GM11168 (cell line): Measurements from ENCODE around the gene SLC9A9.

Experiments
- in situ Hi-C: fragments of 300-500 bp; cut with MboI; formaldehyde crosslinking; loops from one replicate; pipeline ENCODE4 v1.12.0; 2022; ENCODE audit warnings: low sequenced_read_pairs; ENCODE audit not compliant: unreplicated experiment

The SLC9A9 gene

DNA sequence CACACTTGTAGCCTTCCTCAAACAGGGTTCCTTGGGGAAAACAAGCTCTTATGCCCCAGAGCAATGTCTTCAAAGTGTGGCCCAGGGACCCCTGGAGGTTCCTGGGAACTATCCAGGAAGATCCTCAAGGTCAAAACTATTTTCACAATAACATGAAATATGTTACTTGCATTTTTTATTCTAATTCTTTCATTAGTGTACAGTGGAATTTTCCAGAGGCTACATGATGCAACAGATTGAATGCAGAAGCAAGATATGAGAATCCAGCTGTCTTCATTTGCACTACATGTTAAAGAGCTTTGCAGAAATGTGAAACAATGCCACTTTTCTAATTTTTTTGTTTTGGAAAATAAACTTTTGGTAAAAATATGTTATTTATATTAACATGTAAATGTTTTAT is 190.9 kb downstream of the SLC9A9 start:
- in situ Hi-C loops: loop anchor here (25.0 kb wide), 2 partner anchors 220 to 545 kb away; partner anchors contain the start of gene CHST2

DNA sequence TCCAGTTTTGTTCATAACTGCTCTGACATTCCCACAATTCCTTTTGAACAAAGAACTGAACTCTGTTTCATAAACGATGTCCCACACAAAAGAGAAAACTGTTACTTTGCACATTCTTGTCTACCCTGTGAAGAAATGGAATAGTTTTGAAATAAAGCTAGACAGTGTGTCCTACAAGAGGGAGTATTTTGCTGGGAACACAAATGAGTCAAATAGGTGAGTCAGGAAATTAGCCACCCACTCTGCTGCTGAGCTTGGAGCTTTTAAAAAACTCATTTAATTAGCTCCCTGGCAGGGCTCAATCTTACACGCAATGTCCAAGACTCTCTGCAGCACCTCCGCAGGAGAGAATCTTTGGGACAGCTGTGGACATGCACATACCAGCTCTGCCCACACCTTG is 193.4 kb downstream of the SLC9A9 start:
- in situ Hi-C loops: loop anchor here (25.0 kb wide), 2 partner anchors 218 to 543 kb away; partner anchors contain the start of gene CHST2

DNA sequence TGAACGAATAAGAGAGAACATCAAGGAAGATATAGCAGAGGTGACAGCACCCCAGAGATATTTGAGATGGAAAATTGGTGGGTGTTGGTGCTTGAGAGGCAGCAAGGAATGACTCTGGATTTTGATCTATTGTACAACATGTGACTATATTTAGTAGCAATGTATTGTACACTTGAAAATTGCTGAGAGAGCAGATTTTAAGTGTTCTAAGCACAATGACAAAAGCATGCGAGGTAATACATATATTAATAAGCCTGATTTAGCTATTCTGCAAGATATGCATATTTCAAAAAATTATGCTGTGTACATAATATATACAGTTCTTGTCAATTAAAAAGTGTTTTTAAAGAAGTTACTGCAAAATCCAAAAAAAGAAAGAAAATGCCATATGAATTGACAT is 194.3 kb downstream of the SLC9A9 start:
- in situ Hi-C loops: loop anchor here (25.0 kb wide), 2 partner anchors 217 to 542 kb away; partner anchors contain the start of gene CHST2

DNA sequence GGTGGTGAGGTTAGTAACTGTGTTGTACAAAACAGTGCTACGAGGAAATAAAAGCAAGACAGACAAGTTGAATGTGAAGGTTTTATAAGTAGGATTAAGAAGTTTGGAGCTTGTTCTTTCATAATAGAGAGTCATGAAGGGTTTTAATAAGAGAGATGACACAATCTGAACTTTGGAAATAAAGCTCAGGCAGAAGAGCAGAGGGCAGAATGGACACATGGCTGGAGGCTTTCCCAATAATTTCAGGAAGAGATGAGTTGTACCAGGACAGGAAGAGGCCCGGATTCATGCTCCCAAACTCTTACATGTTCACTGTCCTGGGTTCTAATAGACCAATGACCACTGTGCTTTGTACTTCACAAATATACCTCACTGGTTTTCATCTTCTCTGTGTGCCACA is 194.8 kb downstream of the SLC9A9 start:
- in situ Hi-C loops: loop anchor here (25.0 kb wide), 2 partner anchors 216 to 541 kb away; partner anchors contain the start of gene CHST2

DNA sequence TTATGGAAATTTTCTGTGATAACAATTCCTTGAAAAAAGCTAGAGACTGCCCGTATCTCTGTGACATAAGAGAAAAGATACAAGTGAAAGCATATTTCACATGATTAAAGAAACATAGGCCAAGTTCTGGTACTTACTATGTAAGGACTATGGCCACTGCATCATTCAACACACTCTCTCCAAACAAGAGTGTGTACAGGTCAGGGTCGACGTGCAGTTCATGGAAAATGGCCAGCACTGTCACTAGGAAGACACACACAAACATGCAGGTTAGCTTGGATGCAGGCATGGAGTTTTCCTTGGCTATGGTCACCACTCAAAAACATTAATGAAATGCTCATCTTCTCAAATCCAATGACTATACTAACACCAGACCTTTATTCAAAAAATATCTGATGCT is 196.2 kb downstream of the SLC9A9 start:
- in situ Hi-C loops: loop anchor here (25.0 kb wide), 2 partner anchors 215 to 540 kb away; partner anchors contain the start of gene CHST2

DNA sequence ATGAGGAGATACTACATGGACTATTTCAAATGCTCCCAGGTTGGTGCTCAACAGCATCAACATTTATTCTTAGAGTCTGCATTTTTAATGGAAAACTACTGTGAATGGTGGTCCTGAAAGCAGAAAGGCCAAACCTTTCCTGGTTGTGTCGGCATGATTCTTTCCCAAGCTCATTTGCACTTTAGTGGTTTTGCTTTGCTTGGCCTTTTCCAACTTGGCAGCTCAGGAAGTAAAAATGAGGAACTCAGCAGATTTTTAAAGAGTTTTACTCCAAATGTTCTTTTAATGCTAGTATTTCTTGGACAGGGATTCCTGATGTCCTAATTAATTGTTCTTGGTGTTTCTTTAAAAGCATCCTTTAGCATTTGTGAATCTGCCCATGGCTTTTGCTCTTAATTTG is 197.4 kb downstream of the SLC9A9 start:
- in situ Hi-C loops: loop anchor here (25.0 kb wide), 2 partner anchors 214 to 539 kb away; partner anchors contain the start of gene CHST2

DNA sequence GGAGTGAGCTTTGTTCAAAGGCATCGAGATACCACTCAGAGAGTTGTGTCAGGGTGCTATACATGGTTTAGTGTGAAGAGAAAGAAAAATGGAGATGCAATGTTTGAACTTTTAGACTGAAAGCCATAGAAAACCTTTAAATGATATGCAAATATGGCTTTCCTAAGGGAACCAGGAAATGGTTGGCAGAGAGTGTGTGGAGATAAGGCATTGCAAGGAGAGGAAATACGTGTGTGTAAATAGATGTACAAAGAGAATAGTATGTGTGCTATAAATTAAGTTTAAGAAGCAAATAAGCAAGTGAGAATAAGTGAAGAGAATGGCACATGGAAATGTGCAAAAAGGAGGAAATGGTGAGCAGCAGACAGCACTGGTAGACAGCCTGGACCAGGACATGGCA is 198.1 kb downstream of the SLC9A9 start:
- in situ Hi-C loops: loop anchor here (25.0 kb wide), 2 partner anchors 213 to 538 kb away; partner anchors contain the start of gene CHST2

DNA sequence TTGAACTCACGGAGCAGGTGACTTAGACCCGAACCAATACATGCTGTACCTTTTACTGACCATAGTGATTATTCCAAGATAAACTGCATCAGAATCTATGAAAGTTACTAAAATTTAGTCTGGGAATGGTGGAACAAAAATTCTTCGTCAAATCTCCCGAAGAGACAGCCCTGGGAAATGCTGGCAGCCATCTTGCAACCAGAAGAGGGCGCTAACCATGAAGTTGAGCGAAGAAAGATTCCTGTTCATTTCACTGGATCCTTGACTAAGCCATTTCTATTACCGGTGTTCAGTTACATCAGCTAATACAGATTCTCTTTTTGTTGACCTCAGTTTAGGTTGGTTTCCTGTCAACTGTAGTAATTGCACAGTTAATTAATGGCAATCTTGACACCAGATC is 199.6 kb downstream of the SLC9A9 start:
- in situ Hi-C loops: no loop called here

DNA sequence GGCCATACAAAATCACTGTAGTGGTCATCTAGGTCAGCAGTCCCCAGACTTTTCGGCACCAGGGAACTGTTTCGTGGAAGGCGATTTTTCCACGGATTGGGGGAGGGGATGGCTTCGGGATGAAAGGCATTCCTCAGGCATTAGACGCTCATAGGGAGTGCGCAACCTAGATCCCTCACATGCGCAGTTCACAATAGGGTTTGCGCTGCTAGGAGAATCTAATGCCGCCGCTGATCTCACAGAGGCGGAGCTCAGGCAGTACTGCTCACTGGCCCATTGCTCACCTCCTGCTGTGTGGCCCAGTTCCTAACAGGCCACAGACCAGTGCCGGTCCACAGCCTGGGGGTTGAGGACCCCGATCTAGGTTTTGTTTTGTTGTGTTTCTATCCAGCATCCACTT is 200.1 kb downstream of the SLC9A9 start:
- in situ Hi-C loops: no loop called here

DNA sequence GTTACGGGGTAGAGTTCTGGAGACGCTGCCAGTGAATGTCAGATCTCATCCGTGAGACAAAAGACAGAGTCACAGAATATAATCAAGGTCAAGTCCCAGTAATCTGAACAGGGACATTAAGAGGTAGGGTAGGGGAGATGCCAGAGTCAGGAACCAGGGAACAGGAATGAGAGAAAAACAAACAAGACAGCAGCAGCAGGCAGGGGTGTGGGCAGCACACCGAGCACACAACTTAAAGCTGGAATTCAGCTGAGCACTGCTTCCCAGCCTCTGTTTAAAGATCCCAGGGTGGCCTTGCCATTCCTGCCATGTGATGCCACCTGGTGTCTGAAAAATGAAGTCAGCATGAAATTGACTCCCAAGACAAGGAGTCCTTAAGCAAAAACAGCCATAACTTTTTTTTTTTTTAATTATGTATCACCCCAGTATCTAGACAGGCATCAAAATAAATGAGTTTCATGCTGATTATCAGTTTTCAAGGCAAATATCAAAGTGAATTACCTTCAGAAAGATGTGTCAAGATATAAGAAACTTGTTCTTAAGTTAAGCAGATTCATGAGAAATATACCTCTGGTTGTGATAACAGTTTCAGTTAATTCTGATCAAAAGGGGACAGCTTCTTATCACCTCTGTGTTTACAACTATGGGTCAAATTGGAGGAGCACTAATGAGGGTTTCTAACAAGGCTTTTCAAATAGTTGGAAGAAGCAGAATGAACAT is 203.7 kb downstream of the SLC9A9 start:
- in situ Hi-C loops: no loop called here

DNA sequence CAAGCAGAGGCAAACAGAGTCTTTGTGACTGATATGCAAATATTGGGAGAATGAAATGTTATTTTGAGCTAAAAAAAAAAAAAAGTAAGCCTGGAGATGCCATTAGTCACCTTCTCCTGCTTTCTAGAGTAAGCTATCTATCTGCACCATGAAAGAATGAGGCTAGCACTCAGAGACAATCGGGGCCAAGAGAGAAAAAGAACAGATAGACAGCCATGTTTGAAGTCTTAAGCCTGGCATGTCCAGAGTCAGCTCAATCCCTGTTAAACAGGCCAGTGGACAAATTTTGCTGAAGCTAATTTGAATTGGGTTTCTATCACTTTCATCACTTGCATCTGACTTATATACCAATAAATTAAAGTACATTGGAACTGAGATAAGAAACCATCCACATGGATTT is 204.4 kb downstream of the SLC9A9 start:
- in situ Hi-C loops: no loop called here

DNA sequence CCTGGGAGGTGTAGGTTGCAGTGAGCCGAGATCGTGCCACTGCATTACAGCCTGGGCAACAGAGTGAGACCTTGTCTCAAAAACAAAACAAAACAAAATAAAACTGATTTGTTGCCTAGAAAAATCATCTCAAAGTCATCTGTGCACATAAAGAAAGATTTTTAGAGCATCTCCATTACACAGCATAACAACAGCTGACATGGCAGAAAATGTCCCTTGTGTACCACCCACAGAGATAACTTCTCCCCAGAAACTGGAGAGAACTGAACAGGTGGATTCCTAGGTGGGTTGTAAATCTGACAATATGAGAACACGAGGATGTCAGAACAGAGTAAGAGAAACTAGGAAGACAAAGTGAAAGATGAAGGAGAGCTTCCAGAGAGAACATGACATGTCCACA is 207.5 kb downstream of the SLC9A9 start:
- in situ Hi-C loops: no loop called here

DNA sequence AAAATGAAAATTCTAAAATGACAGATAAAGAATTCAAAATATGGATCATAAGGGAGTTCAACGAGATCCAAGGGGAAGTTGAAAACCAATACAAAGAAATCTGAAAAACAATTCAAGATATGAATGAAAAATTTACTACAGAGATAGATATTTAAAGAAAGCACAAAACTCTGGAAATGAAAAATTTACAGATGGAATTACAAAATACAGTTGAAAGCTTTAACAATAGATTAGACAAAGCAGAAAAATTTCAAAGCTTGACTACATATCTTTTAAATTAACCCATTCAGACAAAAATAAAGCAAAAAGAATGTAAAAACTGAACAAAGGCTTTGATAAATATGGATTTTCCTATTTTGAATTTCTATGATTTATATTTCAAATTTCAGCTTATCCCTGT is 211.1 kb downstream of the SLC9A9 start:
- in situ Hi-C loops: no loop called here

DNA sequence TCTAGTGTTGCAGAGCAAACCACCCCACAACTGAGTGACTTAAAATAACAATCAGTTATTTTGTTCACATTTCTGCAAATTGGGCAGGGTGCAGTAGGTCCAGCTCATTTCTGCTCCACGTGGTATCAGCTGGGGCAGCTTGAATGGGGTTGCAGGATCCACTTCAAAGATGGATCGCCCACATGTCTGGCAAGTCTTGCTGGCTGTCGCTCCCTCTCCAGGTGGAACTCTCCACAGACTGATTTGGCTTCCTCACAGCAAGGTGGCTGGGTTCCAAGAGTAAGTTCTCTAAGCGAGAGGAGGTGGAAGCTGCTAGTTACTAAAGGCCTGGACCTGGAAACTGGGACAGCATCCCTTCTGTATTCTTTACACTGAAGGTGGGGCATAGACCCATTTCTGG is 213.3 kb downstream of the SLC9A9 start:
- in situ Hi-C loops: no loop called here

DNA sequence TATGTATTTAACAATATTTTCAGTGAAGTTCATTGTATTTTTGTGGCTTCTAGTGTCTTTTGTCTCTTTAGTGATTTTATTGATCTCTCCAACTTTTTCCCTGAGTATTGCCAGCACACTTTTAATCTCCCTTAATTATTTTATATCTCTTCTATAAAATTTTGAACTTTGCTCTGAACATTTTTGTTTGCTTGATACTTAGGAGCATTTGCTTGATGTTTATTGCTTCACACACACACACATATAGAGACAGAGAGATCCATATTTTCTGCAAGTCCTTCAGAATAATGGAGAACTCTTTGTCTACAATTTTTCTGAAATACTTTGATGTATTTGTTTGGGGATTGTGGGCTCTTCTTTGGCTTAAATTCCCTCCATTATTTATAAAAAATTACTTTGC is 213.8 kb downstream of the SLC9A9 start:
- in situ Hi-C loops: no loop called here

DNA sequence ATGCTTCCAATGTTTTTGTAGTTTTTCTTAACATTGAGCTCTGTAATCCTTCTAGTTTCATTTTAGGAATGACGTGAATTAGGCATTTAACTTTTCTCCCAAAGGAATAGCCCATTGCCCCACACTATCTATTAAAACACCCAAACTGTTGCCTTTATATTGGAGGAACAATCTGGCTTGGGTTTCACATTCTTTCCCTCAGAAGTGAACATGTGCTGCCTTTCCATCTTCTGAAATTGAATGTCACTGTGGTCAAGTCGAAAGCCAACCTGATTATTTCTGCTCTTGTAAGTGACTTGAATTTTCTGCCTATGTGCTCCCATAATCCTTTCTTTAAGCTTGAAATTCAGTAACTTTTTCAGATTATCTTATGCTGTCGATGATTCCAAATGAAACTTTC is 214.5 kb downstream of the SLC9A9 start:
- in situ Hi-C loops: no loop called here

DNA sequence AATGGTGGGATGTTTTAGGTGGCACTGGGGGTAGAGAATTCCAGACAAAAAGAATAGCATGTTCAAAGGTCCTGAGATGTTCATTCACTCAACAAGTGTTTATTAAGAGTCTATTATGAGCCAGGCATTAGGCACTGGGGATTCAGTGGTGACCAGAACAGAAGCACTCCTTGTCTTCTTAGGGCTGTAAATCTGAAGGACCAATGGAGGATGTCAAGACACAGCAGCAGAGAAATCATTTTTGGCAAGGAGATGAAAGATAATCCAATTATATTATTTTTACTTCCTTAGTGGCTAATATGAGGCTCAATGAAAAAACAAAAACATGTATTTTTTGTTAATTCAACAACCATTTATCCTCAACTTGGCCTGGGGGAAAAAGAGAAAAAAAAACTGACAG is 218.5 kb downstream of the SLC9A9 start:
- in situ Hi-C loops: loop anchor here (10.0 kb wide), 1 partner anchor 835 kb away; no protein-coding TSS in a partner anchor

DNA sequence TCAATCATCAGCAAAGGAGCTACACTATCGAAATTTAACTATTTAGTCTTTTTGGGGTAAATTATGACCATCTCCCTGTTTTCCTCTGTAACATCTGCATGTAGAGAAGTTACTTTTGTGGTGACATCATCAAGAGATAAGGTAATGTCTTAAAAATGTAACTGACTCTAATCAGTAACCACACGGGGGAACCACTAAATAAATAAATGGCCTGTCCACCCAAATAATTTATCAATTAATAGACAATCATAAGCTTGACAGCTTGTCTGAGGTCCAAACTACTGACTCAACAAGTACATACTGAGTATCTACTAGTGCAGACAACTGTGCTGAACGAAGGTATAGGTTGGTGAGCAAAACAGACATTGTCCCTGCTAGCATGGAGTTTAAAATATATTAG is 219.3 kb downstream of the SLC9A9 start:
- in situ Hi-C loops: loop anchor here (10.0 kb wide), 1 partner anchor 834 kb away; no protein-coding TSS in a partner anchor

DNA sequence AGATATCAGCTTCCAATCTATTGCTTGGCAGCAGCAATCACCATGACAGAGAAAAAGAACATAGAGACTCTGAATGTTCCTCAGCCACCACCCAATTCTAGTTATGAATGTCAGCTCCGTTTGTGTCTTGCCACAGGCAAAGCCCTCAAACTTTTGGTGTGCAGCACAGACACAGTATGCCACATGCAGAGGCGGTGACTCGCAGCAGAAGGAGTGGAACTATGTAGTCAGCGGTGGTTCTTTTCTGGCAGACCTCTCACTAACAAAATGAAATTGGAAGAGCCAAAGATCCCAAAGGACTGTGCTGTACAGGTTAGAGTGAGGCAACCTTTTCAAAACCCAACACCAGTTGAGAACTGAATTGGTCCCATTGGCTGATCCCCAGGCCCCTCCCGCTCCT is 220.9 kb downstream of the SLC9A9 start:
- in situ Hi-C loops: loop anchor here (10.0 kb wide), 1 partner anchor 833 kb away; no protein-coding TSS in a partner anchor

DNA sequence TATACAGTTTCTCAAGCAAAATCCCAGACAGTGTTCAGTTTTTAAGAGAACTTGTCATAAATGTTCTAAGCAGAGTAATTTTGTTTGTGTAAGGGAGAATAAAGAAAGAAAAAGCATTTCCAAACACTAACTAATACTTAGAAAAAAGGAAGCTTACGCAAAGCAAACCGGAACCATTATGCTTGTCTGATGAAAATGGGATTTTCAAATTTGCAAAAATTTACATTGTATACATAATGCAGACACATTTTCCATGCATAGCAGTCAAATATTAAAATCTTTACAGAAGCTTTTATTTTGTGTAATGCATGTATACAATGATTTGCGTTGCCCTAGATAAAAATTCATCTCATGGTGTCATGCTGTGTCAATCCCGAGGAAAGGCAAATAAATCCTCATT is 229.0 kb downstream of the SLC9A9 start:
- in situ Hi-C loops: no loop called here

DNA sequence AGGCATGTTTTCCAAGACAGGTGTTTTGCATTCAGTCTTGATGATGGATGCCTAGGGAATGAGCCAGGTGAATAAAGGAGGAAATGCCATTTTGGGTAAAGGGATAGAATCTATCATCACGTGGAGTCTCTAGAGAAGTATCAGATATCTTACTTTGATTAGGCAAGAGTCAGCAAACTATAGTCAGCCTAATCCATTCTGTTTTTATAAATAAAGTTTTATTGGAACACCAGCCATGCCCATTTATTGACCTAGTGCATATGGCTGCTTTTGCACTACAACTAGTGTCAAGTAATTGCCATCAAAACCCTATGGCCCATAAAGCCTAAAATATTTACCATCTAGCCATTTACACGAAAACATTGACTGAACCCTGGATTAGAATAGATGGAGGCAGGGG is 231.2 kb downstream of the SLC9A9 start:
- in situ Hi-C loops: no loop called here

DNA sequence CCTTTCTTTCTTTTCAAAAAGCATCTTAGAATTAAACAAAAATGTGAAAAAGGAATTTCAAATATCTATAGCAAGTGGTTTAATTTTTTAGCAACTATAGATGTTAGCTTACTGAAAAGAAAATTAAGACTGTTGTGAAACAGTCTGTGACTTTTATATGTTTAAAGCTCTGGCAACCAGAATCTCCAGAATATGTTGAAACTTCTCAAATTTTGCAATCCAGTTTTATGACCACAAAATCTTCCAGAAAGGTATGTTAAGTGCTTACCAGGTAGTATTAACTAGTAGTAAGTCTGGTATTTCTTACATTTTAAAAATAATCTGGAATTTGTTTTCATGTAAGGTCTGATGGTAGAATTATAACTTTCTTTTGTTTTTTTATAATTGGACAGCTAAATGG is 235.0 kb downstream of the SLC9A9 start:
- in situ Hi-C loops: no loop called here
